ENCODE results near the gene PTPN21. TPM values are rescaled to one million over a fixed set of nuclear protein-coding genes. Genes with fewer than 3 reads are reported as not detected.
A peak's percentile ranks its signal among the peaks of the same experiment; 100 is the strongest.

Gene PTPN21
- total and polyA plus RNA-seq, 9 of the 15 experiments (the other 6 are each of a cell fraction or from before 2014, with no cell fraction given), result 0.06 to 1.9 (median 0.94) TPM

DNA sequence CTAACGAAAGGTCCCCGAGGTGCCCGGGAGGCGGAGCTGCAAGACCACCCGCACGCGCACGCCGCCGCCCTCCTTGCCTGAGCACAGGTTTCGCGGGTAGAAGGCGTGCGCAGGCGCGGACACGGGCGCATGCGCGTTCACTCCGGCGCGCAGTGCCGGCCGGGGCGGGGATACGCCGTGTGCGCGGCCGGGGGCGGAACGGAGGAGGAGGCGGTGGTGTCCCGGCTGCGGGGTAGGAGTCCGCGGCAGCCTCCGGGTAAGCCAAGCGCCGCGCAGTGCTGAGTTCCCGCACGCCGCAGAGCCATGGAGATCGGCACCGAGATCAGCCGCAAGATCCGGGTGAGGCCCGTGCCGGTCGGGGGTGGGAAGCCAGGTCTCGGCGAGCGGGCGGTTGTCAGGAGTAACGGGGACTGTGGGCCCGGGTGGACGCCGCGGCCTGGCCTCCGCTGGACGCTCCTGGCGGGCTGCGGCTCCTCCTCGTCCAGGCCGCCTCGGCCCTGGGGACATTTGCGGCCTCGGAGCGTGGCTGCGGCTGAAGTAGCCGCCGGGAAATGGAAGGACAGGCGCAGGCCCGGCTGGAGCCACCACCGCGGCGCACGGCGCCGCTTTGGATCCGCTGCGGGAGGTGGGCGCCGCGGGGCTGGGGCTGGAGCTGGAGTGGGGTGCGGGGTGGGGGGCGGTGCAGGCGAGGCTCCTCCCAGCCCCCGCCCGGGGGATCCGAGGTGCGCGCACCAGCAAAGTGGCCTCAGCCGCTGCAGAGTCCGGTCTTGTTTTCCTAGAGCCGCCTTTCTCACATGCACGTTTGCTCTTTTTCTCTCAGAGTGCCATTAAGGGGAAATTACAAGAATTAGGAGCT, 8.3 kb upstream of the PTPN21 start, which contains the start of gene ZC3H14 (continued):
- TF ChIP-seq, protein P1, sequence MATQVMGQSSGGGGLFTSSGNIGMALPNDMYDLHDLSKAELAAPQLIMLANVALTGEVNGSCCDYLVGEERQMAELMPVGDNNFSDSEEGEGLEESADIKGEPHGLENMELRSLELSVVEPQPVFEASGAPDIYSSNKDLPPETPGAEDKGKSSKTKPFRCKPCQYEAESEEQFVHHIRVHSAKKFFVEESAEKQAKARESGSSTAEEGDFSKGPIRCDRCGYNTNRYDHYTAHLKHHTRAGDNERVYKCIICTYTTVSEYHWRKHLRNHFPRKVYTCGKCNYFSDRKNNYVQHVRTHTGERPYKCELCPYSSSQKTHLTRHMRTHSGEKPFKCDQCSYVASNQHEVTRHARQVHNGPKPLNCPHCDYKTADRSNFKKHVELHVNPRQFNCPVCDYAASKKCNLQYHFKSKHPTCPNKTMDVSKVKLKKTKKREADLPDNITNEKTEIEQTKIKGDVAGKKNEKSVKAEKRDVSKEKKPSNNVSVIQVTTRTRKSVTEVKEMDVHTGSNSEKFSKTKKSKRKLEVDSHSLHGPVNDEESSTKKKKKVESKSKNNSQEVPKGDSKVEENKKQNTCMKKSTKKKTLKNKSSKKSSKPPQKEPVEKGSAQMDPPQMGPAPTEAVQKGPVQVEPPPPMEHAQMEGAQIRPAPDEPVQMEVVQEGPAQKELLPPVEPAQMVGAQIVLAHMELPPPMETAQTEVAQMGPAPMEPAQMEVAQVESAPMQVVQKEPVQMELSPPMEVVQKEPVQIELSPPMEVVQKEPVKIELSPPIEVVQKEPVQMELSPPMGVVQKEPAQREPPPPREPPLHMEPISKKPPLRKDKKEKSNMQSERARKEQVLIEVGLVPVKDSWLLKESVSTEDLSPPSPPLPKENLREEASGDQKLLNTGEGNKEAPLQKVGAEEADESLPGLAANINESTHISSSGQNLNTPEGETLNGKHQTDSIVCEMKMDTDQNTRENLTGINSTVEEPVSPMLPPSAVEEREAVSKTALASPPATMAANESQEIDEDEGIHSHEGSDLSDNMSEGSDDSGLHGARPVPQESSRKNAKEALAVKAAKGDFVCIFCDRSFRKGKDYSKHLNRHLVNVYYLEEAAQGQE (IDR thresholded peaks at IDR 0.05; ENCODE audit: borderline replicate concordance), result no peak
- TF ChIP-seq, protein P1 (CRISPR knock-in tag; IDR thresholded peaks at IDR 0.05; ENCODE audit: low read depth), result no peak; the same call in 1 of the 2 replicates
- TF ChIP-seq, protein P2, sequence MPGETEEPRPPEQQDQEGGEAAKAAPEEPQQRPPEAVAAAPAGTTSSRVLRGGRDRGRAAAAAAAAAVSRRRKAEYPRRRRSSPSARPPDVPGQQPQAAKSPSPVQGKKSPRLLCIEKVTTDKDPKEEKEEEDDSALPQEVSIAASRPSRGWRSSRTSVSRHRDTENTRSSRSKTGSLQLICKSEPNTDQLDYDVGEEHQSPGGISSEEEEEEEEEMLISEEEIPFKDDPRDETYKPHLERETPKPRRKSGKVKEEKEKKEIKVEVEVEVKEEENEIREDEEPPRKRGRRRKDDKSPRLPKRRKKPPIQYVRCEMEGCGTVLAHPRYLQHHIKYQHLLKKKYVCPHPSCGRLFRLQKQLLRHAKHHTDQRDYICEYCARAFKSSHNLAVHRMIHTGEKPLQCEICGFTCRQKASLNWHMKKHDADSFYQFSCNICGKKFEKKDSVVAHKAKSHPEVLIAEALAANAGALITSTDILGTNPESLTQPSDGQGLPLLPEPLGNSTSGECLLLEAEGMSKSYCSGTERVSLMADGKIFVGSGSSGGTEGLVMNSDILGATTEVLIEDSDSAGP (CRISPR knock-in tag; IDR thresholded peaks at IDR 0.05), result no peak
- TF ChIP-seq DIDO1 (tag; IDR thresholded peaks at IDR 0.05; ENCODE audit: low read depth), result no peak
- TF ChIP-seq ARID1B (IDR thresholded peaks at IDR 0.05), result no peak
- no peak for TF ChIP-seq HSF4 (CRISPR knock-in tag; IDR thresholded peaks at IDR 0.05; ENCODE audit: borderline replicate concordance)
- no peak for TF ChIP-seq RAD51 (IDR thresholded peaks at IDR 0.05; ENCODE audit: borderline replicate concordance, low read depth)
- TF ChIP-seq MEF2D (tag; conservative IDR thresholded peaks at IDR 0.05; ENCODE audit: low read depth), result no peak
- TF ChIP-seq ZNF263 (CRISPR knock-in tag; IDR thresholded peaks at IDR 0.05; ENCODE audit: borderline replicate concordance), result 0 out of 2 replicates have a peak, but pooled peaks have one; percentile 10
- no peak for TF ChIP-seq ETV6 (IDR thresholded peaks at IDR 0.05; ENCODE audit: borderline replicate concordance in 1 of 2, low read depth in 2 of 2, low read length in 1 of 2)
- no peak for TF ChIP-seq ETV6 (CRISPR knock-in tag; IDR thresholded peaks at IDR 0.05; ENCODE audit: borderline replicate concordance)
- no peak for TF ChIP-seq TAF7 (tag; IDR thresholded peaks at IDR 0.05)
- TF ChIP-seq HDAC8 (tag; IDR thresholded peaks at IDR 0.05), result no peak
- peak; percentile 77 for TF ChIP-seq RBBP5 (IDR thresholded peaks at IDR 0.05; ENCODE audit: borderline replicate concordance, insufficient read depth, low read length, poor library complexity, severe bottlenecking)
- TF ChIP-seq SMC3 (conservative IDR thresholded peaks at IDR 0.05; ENCODE audit: insufficient read depth, low read depth, low read length), result no peak
- no peak for TF ChIP-seq GTF2F1 (IDR thresholded peaks at IDR 0.05; ENCODE audit: low read depth, low read length)
- no peak for TF ChIP-seq FUS (optimal IDR thresholded peaks at IDR 0.05; ENCODE audit: low read depth, low read length)
- no peak for TF ChIP-seq PCBP2 (IDR thresholded peaks at IDR 0.05; ENCODE audit: low read depth, low read length, poor library complexity, severe bottlenecking)
- no peak for TF ChIP-seq BDP1 (IDR thresholded peaks at IDR 0.05; ENCODE audit: insufficient read depth, insufficient read length)
